CD4-positive, CD25-positive, alpha-beta regulatory T cell (primary cell): ENCODE measurements around the gene FGG. TPM values are rescaled to one million over a fixed set of nuclear protein-coding genes. Genes with fewer than 3 reads are reported as not detected.

Source experiments
- ATAC-seq, 2 donors: fragments of 150-1000 bp; cut with Tn5 transposase; one replicate each; pipeline ENCODE4 v1.10.0; 2021; ENCODE audit warnings: low read depth in 2 of 2, moderate number of reproducible peaks in 2 of 2, moderate library complexity in 1 of 2
- DNase-seq, 3 donors: peaks; one replicate each; pipeline versions ENCODE4 v3.0.0 to v3.0.0-alpha.2; 2012 to 2022; ENCODE audit warnings: mixed read lengths in 1 of 3
- H3K27ac ChIP-seq: one replicate; pipeline ENCODE4 v1.7.0; 2013; ENCODE audit warnings: mild to moderate bottlenecking, low read length; ENCODE audit not compliant: insufficient read depth, poor library complexity, severe bottlenecking
- H3K27me3 ChIP-seq: one replicate; pipeline ENCODE4 v1.7.0; 2013; ENCODE audit warnings: low read length; ENCODE audit not compliant: control insufficient read depth, insufficient read depth
- H3K36me3 ChIP-seq: one replicate; pipeline ENCODE4 v1.7.0; 2013; ENCODE audit warnings: mild to moderate bottlenecking, low read length, moderate library complexity; ENCODE audit not compliant: control insufficient read depth, insufficient read depth
- H3K4me1 ChIP-seq: 2 replicates; pipeline ENCODE4 v1.7.0; 2013; ENCODE audit warnings: mild to moderate bottlenecking, low read length; ENCODE audit not compliant: insufficient read depth, control insufficient read depth, poor library complexity, severe bottlenecking
- H3K4me3 ChIP-seq: one replicate; pipeline ENCODE4 v1.7.0; 2013; ENCODE audit warnings: low read depth, mild to moderate bottlenecking, low read length, moderate library complexity
- H3K9me3 ChIP-seq, 2 experiments: 1 replicate in 1 of 2; 2 replicates in 1 of 2; pipeline ENCODE4 v1.7.0; 2013; ENCODE audit warnings: low read length in 2 of 2, mild to moderate bottlenecking in 1 of 2, moderate library complexity in 1 of 2; ENCODE audit not compliant: control insufficient read depth in 2 of 2
- H3K27ac Mint-ChIP-seq, 3 donors: one replicate each; pipeline ENCODE4 v1.8.0; 2020 to 2022; ENCODE audit warnings: mild to moderate bottlenecking in 3 of 3, mixed read lengths in 3 of 3, moderate library complexity in 2 of 3
- H3K27me3 Mint-ChIP-seq: one replicate; pipeline ENCODE4 v1.8.0; 2022; ENCODE audit warnings: mild to moderate bottlenecking, mixed read lengths
- H3K36me3 Mint-ChIP-seq: one replicate; pipeline ENCODE4 v1.8.0; 2020; ENCODE audit warnings: mixed read lengths
- H3K4me1 Mint-ChIP-seq, 4 donors: one replicate each; pipeline ENCODE4 v1.8.0; 2020 to 2022; ENCODE audit warnings: mixed read lengths in 4 of 4, mild to moderate bottlenecking in 1 of 4
- H3K4me3 Mint-ChIP-seq, 4 donors: one replicate each; pipeline ENCODE4 v1.8.0; 2020 to 2022; ENCODE audit warnings: mild to moderate bottlenecking in 4 of 4, mixed read lengths in 4 of 4, moderate library complexity in 3 of 4
- H3K9me3 Mint-ChIP-seq, 7 donors: one replicate each; pipeline ENCODE4 v1.8.0; 2020 to 2022; ENCODE audit warnings: mixed read lengths in 7 of 7, mild to moderate bottlenecking in 3 of 7, moderate library complexity in 2 of 7
- polyA plus RNA-seq, 4 donors: library from polyadenylated mRNA; unstranded; fragments of 300-500 nt; fragmentation: Illumina TruSeq; gene quantifications; one replicate each; pipeline ENCODE4 v1.2.3, GENCODE V29; 2021
- total RNA-seq: library from RNA; stranded (reverse); gene quantifications from one replicate; pipeline ENCODE4 v1.2.3, GENCODE V29; 2022

FGG gene
- total and polyA plus RNA-seq, 5 donors from 2014 or later, result not detected

DNA sequence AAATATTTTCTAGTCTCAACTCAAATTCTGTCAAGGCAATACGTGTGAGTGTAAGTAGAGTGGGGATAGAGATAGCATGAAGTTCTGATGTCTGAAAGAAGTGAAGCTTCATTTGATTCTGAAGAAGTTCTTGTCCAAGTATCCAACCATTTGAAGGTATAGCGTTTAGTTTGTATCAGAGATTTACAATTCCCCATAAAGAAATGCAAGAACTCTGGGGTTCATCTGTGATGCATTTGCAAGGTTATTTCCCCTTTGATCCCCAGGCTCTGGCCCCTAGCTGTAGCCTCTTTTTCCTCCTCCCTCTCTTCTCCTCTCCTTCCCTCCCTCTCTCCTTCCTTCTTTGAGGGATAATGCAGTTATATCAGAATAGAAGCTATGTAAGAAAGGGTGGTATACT, 29.7 kb downstream of the FGG start:
- Mint-ChIP-seq H3K27ac (no peak overlapping the region), H3K9me3 (no peaks in the 10 kb centered on the region), H3K4me1 (no peaks in the 10 kb centered on the region), H3K36me3 (no peaks in the 10 kb centered on the region), H3K27me3 (peaks cover 10% of the 10 kb centered on the region), H3K4me3 (no peak overlapping the region)
- Histone ChIP-seq H3K27ac (no peak overlapping the region), H3K27me3 (peaks cover 4% of the 10 kb centered on the region), H3K4me3 (no peak overlapping the region), H3K36me3 (no peaks in the 10 kb centered on the region), H3K4me1 (no peaks in the 10 kb centered on the region), H3K9me3 (no peaks in the 10 kb centered on the region)
- ATAC-seq (no peak), DNase-seq (no peak)

DNA sequence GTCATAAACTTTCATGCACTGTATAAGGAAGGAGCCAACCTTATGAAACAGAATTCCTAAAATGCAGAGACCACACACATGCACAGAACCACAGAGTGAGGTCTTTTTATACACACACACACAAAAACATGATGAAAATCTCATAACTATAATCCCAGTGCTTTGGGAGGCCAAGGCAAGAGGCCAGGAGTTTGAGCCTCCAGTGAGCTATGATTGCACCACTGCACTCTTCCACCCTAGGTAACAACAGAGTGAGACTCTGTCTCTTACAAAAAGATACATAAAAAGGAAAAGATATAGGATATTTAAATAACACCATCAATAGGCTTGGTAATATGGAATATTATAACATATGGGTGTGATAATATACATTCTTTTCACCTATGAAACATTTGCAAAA, 32.5 kb downstream of the FGG start:
- Histone ChIP-seq H3K27me3 (peaks cover 4% of the 10 kb centered on the region), H3K27ac (no peak overlapping the region), H3K4me1 (no peaks in the 10 kb centered on the region), H3K9me3 (no peaks in the 10 kb centered on the region), H3K36me3 (no peaks in the 10 kb centered on the region), H3K4me3 (no peak overlapping the region)
- peaks cover 0 to 1% (median 0%) of the 10 kb centered on the region in 7 donors for H3K9me3 Mint-ChIP-seq
- DNase-seq (no peak), ATAC-seq (no peak)
- no peaks in the 10 kb centered on the region for H3K36me3 Mint-ChIP-seq
- H3K4me3 Mint-ChIP-seq, result no peak overlapping the region
- peaks cover 15% of the 10 kb centered on the region for H3K27me3 Mint-ChIP-seq
- H3K4me1 Mint-ChIP-seq, result no peaks in the 10 kb centered on the region
- H3K27ac Mint-ChIP-seq, result no peak overlapping the region

DNA sequence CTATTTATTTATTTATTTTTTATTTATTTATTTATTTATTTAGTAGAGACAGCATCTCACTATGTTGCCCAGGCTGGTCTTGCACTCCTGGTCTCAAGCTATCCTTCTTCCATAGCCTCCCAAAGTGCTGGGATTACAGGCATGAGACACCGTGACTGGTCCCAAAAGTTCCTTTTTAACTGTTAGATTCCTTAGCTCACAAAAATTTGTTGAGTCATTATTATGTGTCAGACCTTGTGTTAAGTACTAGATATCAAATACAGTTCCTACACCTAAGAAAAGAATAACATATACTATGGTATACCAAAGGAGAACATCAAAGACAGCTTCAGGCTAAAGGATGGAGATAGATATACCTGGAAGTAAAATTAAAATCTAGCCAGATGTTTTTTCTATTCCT, 33.5 kb downstream of the FGG start:
- no peaks in the 10 kb centered on the region for H3K9me3 ChIP-seq
- ATAC-seq (no peak), DNase-seq (no peak)
- H3K4me3 Mint-ChIP-seq, result no peak overlapping the region
- no peak overlapping the region for H3K27ac ChIP-seq
- no peaks in the 10 kb centered on the region for H3K36me3 ChIP-seq
- H3K27ac Mint-ChIP-seq, result no peak overlapping the region
- peaks cover 15% of the 10 kb centered on the region for H3K27me3 Mint-ChIP-seq
- H3K27me3 ChIP-seq, result peaks cover 4% of the 10 kb centered on the region
- H3K4me1 ChIP-seq, result no peaks in the 10 kb centered on the region
- no peaks in the 10 kb centered on the region for H3K36me3 Mint-ChIP-seq
- no peak overlapping the region for H3K4me3 ChIP-seq
- H3K4me1 Mint-ChIP-seq, result no peaks in the 10 kb centered on the region
- peaks cover 0 to 1% (median 0%) of the 10 kb centered on the region in 7 donors for H3K9me3 Mint-ChIP-seq

DNA sequence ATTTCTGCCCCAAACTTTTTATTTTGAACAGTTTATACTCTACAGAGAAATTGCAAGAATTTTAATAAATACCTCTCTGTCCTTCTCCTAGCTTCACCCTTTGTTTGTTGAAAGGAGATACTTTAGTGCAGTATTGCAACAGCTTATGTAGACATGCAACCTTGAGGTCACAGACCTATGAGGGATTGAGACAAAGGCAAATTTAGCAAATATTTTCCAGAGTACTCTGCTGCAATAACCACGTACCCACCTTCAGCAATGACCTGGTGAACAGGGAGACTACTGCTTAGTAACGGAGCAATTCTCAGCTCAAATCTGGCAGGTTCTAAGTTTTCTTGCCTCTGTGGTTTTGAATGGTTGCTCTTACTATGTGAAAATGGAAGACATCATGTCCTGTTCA, 35.1 kb downstream of the FGG start:
- H3K9me3 Mint-ChIP-seq, result peaks cover 0 to 1% (median 0%) of the 10 kb centered on the region in 7 donors

DNA sequence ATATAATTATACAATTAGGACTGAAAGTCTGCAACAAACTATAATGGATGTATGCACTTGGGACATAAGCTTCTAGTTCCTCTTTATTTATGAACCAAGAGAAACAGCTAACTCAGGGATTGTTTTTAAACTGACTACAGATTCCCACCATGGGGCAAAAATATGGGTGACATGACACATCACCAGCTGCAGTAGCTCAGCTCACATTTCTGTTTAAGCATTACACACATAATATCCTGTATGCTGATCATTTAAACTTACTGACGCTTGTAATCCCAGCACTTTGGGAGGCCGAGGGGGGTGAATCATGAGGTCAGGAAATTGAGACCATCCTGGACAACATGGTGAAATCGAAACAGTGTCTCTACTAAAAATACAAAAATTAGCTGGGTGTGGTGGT, 38.1 kb downstream of the FGG start:
- Histone ChIP-seq H3K36me3 (no peaks in the 10 kb centered on the region), H3K27me3 (no peaks in the 10 kb centered on the region), H3K9me3 (no peaks in the 10 kb centered on the region), H3K4me1 (no peaks in the 10 kb centered on the region), H3K27ac (no peak overlapping the region), H3K4me3 (no peak overlapping the region)
- DNase-seq (no peak), ATAC-seq (no peak)
- Mint-ChIP-seq H3K36me3 (no peaks in the 10 kb centered on the region), H3K27me3 (peaks cover 9% of the 10 kb centered on the region), H3K4me3 (no peak overlapping the region), H3K27ac (no peak overlapping the region), H3K4me1 (no peaks in the 10 kb centered on the region), H3K9me3 (peaks cover 0 to 3% (median 0%) of the 10 kb centered on the region in 7 donors)

More for the DNA sequence above, 35.1 kb downstream of the FGG start:
- Mint-ChIP-seq H3K27ac (no peak overlapping the region), H3K36me3 (no peaks in the 10 kb centered on the region), H3K4me1 (no peaks in the 10 kb centered on the region), H3K4me3 (no peak overlapping the region), H3K27me3 (peaks cover 15% of the 10 kb centered on the region)
- no peak overlapping the region for H3K27ac ChIP-seq
- no peak for ATAC-seq
- H3K4me1 ChIP-seq, result no peaks in the 10 kb centered on the region
- H3K36me3 ChIP-seq, result no peaks in the 10 kb centered on the region
- H3K9me3 ChIP-seq, result no peaks in the 10 kb centered on the region
- DNase-seq, result no peak
- H3K4me3 ChIP-seq, result no peak overlapping the region
- H3K27me3 ChIP-seq, result peaks cover 4% of the 10 kb centered on the region

- Histone ChIP-seq H3K9me3 (no peaks in the 10 kb centered on the region), H3K27me3 (no peaks in the 10 kb centered on the region), H3K36me3 (no peaks in the 10 kb centered on the region), H3K4me3 (no peak overlapping the region), H3K27ac (no peak overlapping the region), H3K4me1 (no peaks in the 10 kb centered on the region)
- no peak overlapping the region for H3K27ac Mint-ChIP-seq
- no peak for ATAC-seq
- H3K36me3 Mint-ChIP-seq, result no peaks in the 10 kb centered on the region
- H3K4me1 Mint-ChIP-seq, result no peaks in the 10 kb centered on the region
- peaks cover 9% of the 10 kb centered on the region for H3K27me3 Mint-ChIP-seq
- H3K4me3 Mint-ChIP-seq, result no peak overlapping the region
- H3K9me3 Mint-ChIP-seq, result peaks cover 0 to 3% (median 0%) of the 10 kb centered on the region in 7 donors
- DNase-seq, result no peak
These were observed 39.1 kb downstream of the FGG start for GRCh38 chr4:154573190-154573870.

GRCh38 chr4:154569584-154569983, 42.9 kb downstream of the FGG start:
- Histone ChIP-seq H3K36me3 (no peaks in the 10 kb centered on the region), H3K9me3 (no peaks in the 10 kb centered on the region), H3K27ac (no peak overlapping the region), H3K4me1 (no peaks in the 10 kb centered on the region), H3K4me3 (no peak overlapping the region), H3K27me3 (peaks cover 6% of the 10 kb centered on the region)
- Mint-ChIP-seq H3K4me1 (no peaks in the 10 kb centered on the region), H3K36me3 (no peaks in the 10 kb centered on the region), H3K9me3 (peaks cover 0 to 2% (median 0%) of the 10 kb centered on the region in 7 donors), H3K27me3 (peaks cover 15% of the 10 kb centered on the region), H3K27ac (no peak overlapping the region), H3K4me3 (no peak overlapping the region)
- DNase-seq (no peak), ATAC-seq (no peak)

GRCh38 chr4:154569028-154569427, 43.4 kb downstream of the FGG start:
- DNase-seq (no peak), ATAC-seq (no peak)
- H3K36me3 Mint-ChIP-seq, result no peaks in the 10 kb centered on the region
- H3K9me3 ChIP-seq, result no peaks in the 10 kb centered on the region
- H3K4me1 Mint-ChIP-seq, result no peaks in the 10 kb centered on the region
- H3K27me3 Mint-ChIP-seq, result peaks cover 15% of the 10 kb centered on the region
- H3K9me3 Mint-ChIP-seq, result peaks cover 0 to 2% (median 0%) of the 10 kb centered on the region in 7 donors
- no peaks in the 10 kb centered on the region for H3K36me3 ChIP-seq
- H3K27me3 ChIP-seq, result peaks cover 6% of the 10 kb centered on the region
- H3K27ac Mint-ChIP-seq, result no peak overlapping the region
- H3K4me3 Mint-ChIP-seq, result no peak overlapping the region
- H3K27ac ChIP-seq, result no peak overlapping the region
- H3K4me3 ChIP-seq, result no peak overlapping the region
- no peaks in the 10 kb centered on the region for H3K4me1 ChIP-seq
